ENCODE measurements around the gene FGF21.
"Not testable (repeated sequence)": the region's sequence is repeated elsewhere in the genome, so short reads cannot be mapped to it uniquely, and the experiment has no call there.

FGF21 gene

GRCh38 chr19:48779636-48780035, 24.3 kb downstream of the FGF21 start:
- Histone ChIP-seq H3K9me3 (ENCODE audit: control insufficient read depth, insufficient read depth, low read length) (0 out of 2 replicates have a peak, but pooled peaks cover 2% of the 10 kb centered on the region), H3K4me1 (ENCODE audit: insufficient read depth, low read length) (no peaks in the 10 kb centered on the region; the same call in 1 of the 2 replicates), H3K9ac (ENCODE audit: low read depth, low read length) (no peak overlapping the region), H3K36me3 (ENCODE audit: insufficient read depth, low read length) (no peaks in the 10 kb centered on the region)

- Histone ChIP-seq H3K9me3 (ENCODE audit: control insufficient read depth, insufficient read depth, low read length) (0 out of 2 replicates have a peak, but pooled peaks cover 2% of the 10 kb centered on the region), H3K9ac (ENCODE audit: low read depth, low read length) (no peak overlapping the region), H3K36me3 (ENCODE audit: insufficient read depth, low read length) (no peaks in the 10 kb centered on the region), H3K4me1 (ENCODE audit: insufficient read depth, low read length) (no peaks in the 10 kb centered on the region; the same call in 1 of the 2 replicates)
Measured at GRCh38 chr19:48780631-48781391, 25.5 kb downstream of the FGF21 start.

- 0 out of 2 replicates have a peak, but pooled peaks cover 1% of the 10 kb centered on the region for H3K9me3 ChIP-seq (ENCODE audit: control insufficient read depth, insufficient read depth, low read length)
- H3K4me1 ChIP-seq (ENCODE audit: insufficient read depth, low read length), result 0 out of 2 replicates have a peak, but pooled peaks cover 6% of the 10 kb centered on the region
- H3K36me3 ChIP-seq (ENCODE audit: insufficient read depth, low read length), result no peaks in the 10 kb centered on the region
- H3K9ac ChIP-seq (ENCODE audit: low read depth, low read length), result no peak overlapping the region
Measured at GRCh38 chr19:48784527-48784926, 29.2 kb downstream of the FGF21 start.

GRCh38 chr19:48786422-48786821, 31.1 kb downstream of the FGF21 start:
- not testable (repeated sequence) for H3K9me3 ChIP-seq (ENCODE audit: control insufficient read depth, insufficient read depth, low read length); H3K36me3 ChIP-seq (ENCODE audit: insufficient read depth, low read length); H3K4me1 ChIP-seq (ENCODE audit: insufficient read depth, low read length); H3K9ac ChIP-seq (ENCODE audit: low read depth, low read length)

- H3K9ac ChIP-seq (ENCODE audit: low read depth, low read length); H3K9me3 ChIP-seq (ENCODE audit: control insufficient read depth, insufficient read depth, low read length); H3K36me3 ChIP-seq (ENCODE audit: insufficient read depth, low read length); H3K4me1 ChIP-seq (ENCODE audit: insufficient read depth, low read length): not testable (repeated sequence)
Measured at GRCh38 chr19:48787331-48787730, 32.0 kb downstream of the FGF21 start.

- H3K4me1 ChIP-seq (ENCODE audit: insufficient read depth, low read length), result peaks cover 2% of the 10 kb centered on the region; the same call in 1 of the 2 replicates
- H3K9ac ChIP-seq (ENCODE audit: low read depth, low read length), result no peak overlapping the region
- H3K9me3 ChIP-seq (ENCODE audit: control insufficient read depth, insufficient read depth, low read length), result no peaks in the 10 kb centered on the region
- H3K36me3 ChIP-seq (ENCODE audit: insufficient read depth, low read length), result no peaks in the 10 kb centered on the region
Measured at GRCh38 chr19:48793271-48793670, 37.9 kb downstream of the FGF21 start.

GRCh38 chr19:48794291-48794690, 39.0 kb downstream of the FGF21 start:
- Histone ChIP-seq H3K9me3 (ENCODE audit: control insufficient read depth, insufficient read depth, low read length) (no peaks in the 10 kb centered on the region), H3K4me1 (ENCODE audit: insufficient read depth, low read length) (peaks cover 8% of the 10 kb centered on the region), H3K9ac (ENCODE audit: low read depth, low read length) (no peak overlapping the region), H3K36me3 (ENCODE audit: insufficient read depth, low read length) (no peaks in the 10 kb centered on the region)

GRCh38 chr19:48795055-48795684, 39.8 kb downstream of the FGF21 start:
- Histone ChIP-seq H3K9ac (ENCODE audit: low read depth, low read length) (peak overlapping the region; percentile 50; the same call in 1 of the 2 replicates), H3K4me1 (ENCODE audit: insufficient read depth, low read length) (peaks cover 13% of the 10 kb centered on the region), H3K36me3 (ENCODE audit: insufficient read depth, low read length) (no peaks in the 10 kb centered on the region), H3K9me3 (ENCODE audit: control insufficient read depth, insufficient read depth, low read length) (no peaks in the 10 kb centered on the region)

GRCh38 chr19:48795685-48796070, 40.4 kb downstream of the FGF21 start:
- Histone ChIP-seq H3K9ac (ENCODE audit: low read depth, low read length) (peak overlapping the region; percentile 50; the same call in 1 of the 2 replicates), H3K36me3 (ENCODE audit: insufficient read depth, low read length) (no peaks in the 10 kb centered on the region), H3K4me1 (ENCODE audit: insufficient read depth, low read length) (peaks cover 13% of the 10 kb centered on the region), H3K9me3 (ENCODE audit: control insufficient read depth, insufficient read depth, low read length) (no peaks in the 10 kb centered on the region)

- no peaks in the 10 kb centered on the region for H3K36me3 ChIP-seq (ENCODE audit: insufficient read depth, low read length)
- peaks cover 13% of the 10 kb centered on the region for H3K4me1 ChIP-seq (ENCODE audit: insufficient read depth, low read length)
- H3K9ac ChIP-seq (ENCODE audit: low read depth, low read length), result no peak overlapping the region
- no peaks in the 10 kb centered on the region for H3K9me3 ChIP-seq (ENCODE audit: control insufficient read depth, insufficient read depth, low read length)
Measured at GRCh38 chr19:48796298-48797083, 41.2 kb downstream of the FGF21 start.

- Histone ChIP-seq H3K9me3 (ENCODE audit: control insufficient read depth, insufficient read depth, low read length) (no peaks in the 10 kb centered on the region), H3K9ac (ENCODE audit: low read depth, low read length) (no peak overlapping the region), H3K4me1 (ENCODE audit: insufficient read depth, low read length) (peaks cover 13% of the 10 kb centered on the region), H3K36me3 (ENCODE audit: insufficient read depth, low read length) (no peaks in the 10 kb centered on the region)
Measured at GRCh38 chr19:48797103-48797502, 41.8 kb downstream of the FGF21 start.

- no peaks in the 10 kb centered on the region for H3K36me3 ChIP-seq (ENCODE audit: insufficient read depth, low read length)
- H3K9ac ChIP-seq (ENCODE audit: low read depth, low read length), result no peak overlapping the region
- H3K4me1 ChIP-seq (ENCODE audit: insufficient read depth, low read length), result peaks cover 13% of the 10 kb centered on the region
- H3K9me3 ChIP-seq (ENCODE audit: control insufficient read depth, insufficient read depth, low read length), result no peaks in the 10 kb centered on the region
Measured at GRCh38 chr19:48798937-48799336, 43.6 kb downstream of the FGF21 start.

GRCh38 chr19:48799358-48800300, 44.3 kb downstream of the FGF21 start:
- Histone ChIP-seq H3K36me3 (ENCODE audit: insufficient read depth, low read length) (no peaks in the 10 kb centered on the region), H3K4me1 (ENCODE audit: insufficient read depth, low read length) (peaks cover 13% of the 10 kb centered on the region), H3K9ac (ENCODE audit: low read depth, low read length) (no peak overlapping the region), H3K9me3 (ENCODE audit: control insufficient read depth, insufficient read depth, low read length) (no peaks in the 10 kb centered on the region)

- no peaks in the 10 kb centered on the region for H3K36me3 ChIP-seq (ENCODE audit: insufficient read depth, low read length)
- H3K9ac ChIP-seq (ENCODE audit: low read depth, low read length), result no peak overlapping the region
- H3K9me3 ChIP-seq (ENCODE audit: control insufficient read depth, insufficient read depth, low read length), result no peaks in the 10 kb centered on the region
- H3K4me1 ChIP-seq (ENCODE audit: insufficient read depth, low read length), result peaks cover 17% of the 10 kb centered on the region
Measured at GRCh38 chr19:48802623-48803022, 47.3 kb downstream of the FGF21 start.
